ENCODE results near the gene LMOD3. TPM values are rescaled to one million over a fixed set of nuclear protein-coding genes. Genes with fewer than 3 reads are reported as not detected.

LMOD3 gene
- total and polyA plus RNA-seq, 7 experiments from 2014 or later = 0.05 TPM; not detected in 6

DNA sequence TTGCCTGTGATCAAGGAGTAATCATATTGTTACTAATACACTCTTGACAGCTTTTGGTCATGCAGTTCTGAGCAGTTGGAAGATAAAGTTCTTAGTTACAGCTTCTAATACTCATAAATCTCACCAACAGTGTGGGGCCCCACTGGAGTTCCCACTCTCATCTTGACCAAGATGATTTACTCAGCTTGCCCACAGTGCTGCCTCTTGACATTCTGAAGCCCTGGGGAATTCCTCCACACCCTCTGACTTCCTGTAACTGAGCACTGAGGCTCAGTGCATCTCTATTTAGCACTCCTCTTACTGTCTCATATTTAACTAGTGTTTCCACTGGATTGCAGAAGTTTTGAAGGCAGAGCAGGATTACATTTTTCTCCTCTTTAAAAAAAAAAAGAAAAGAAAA is 39.6 kb downstream of the LMOD3 start:
- no peaks in the 10 kb centered on the region for H3K27me3 ChIP-seq (ENCODE audit: control insufficient read depth in 2 of 2, insufficient read depth in 2 of 2, low read length in 2 of 2)
- Mint-ChIP-seq H3K9me3 (peaks cover 0 to 2% (median 0%) of the 10 kb centered on the region in 11 donors), H3K27me3 (no peaks in the 10 kb centered on the region), H3K27ac (peak overlapping the region; percentile 89 to 99 (median 97)), H3K4me1 (peaks cover 52 to 72% (median 62%) of the 10 kb centered on the region in 7 donors), H3K36me3 (peaks cover 0 to 28% (median 5%) of the 10 kb centered on the region in 5 donors), H3K4me3 (peak overlapping the region; percentile 55 to 98 (median 84))
- peaks cover 57 to 62% of the 10 kb centered on the region in 2 donors for H3K4me1 ChIP-seq (ENCODE audit: control insufficient read depth in 2 of 2, insufficient read depth in 2 of 2, low read length in 2 of 2)
- ChIA-PET POLR2A (interaction anchor here (0.9 to 10.9 kb wide), 7 partner anchors 11 to 1428 kb away, joined by 4 to 103 read pairs (median 7); partner anchors contain the start of genes EOGT and TMF1), CTCF (interaction anchor here (1.0 kb wide), 2 partner anchors 19 to 37 kb away, joined by 3 read pairs; no protein-coding TSS in a partner anchor)
- H3K4me3 ChIP-seq (ENCODE audit: low read length) = no peak overlapping the region
- intact Hi-C loops (cut with micrococcal nuclease) = loop anchor here in 1 of 2 donors (2.0 to 10.0 kb wide), 3 partner anchors 244 to 1982 kb away; partner anchors contain the start of gene SUCLG2
- peak overlapping the region; percentile 76 for H3K27ac ChIP-seq (ENCODE audit: low read depth, low read length)
- ATAC-seq (peak; percentile 58), DNase-seq (peak in 4 of 9 donors; percentile 30 to 73 (median 50))
- peaks cover 0 to 5% (median 0%) of the 10 kb centered on the region in 3 experiments for H3K36me3 ChIP-seq (ENCODE audit: control insufficient read depth in 2 of 3, insufficient read depth in 3 of 3, low read length in 3 of 3)
- H3K9me3 ChIP-seq (ENCODE audit: control insufficient read depth in 2 of 3, low read length in 3 of 3) = no peaks in the 10 kb centered on the region

GRCh38 chr3:69082361-69082760 is 40.0 kb downstream of the LMOD3 start:
- ChIA-PET POLR2A (interaction anchor here (0.9 to 10.9 kb wide), 5 partner anchors 11 to 1427 kb away, joined by 5 to 103 read pairs (median 7); partner anchors contain the start of genes EOGT and TMF1), CTCF (interaction anchor here (1.0 kb wide), 1 partner anchor 38 kb away, joined by 3 read pairs; no protein-coding TSS in a partner anchor)
- H3K4me3 Mint-ChIP-seq = peak overlapping the region in 8 of 10 donors; percentile 55 to 97 (median 84)
- Histone ChIP-seq H3K27ac (ENCODE audit: low read depth, low read length) (peak overlapping the region; percentile 76), H3K4me3 (ENCODE audit: low read length) (no peak overlapping the region), H3K9me3 (ENCODE audit: control insufficient read depth in 2 of 3, low read length in 3 of 3) (no peaks in the 10 kb centered on the region), H3K36me3 (ENCODE audit: control insufficient read depth in 2 of 3, insufficient read depth in 3 of 3, low read length in 3 of 3) (peaks cover 0 to 5% (median 0%) of the 10 kb centered on the region in 3 experiments), H3K4me1 (ENCODE audit: control insufficient read depth in 2 of 2, insufficient read depth in 2 of 2, low read length in 2 of 2) (peaks cover 61 to 65% of the 10 kb centered on the region in 2 donors), H3K27me3 (ENCODE audit: control insufficient read depth in 2 of 2, insufficient read depth in 2 of 2, low read length in 2 of 2) (no peaks in the 10 kb centered on the region)
- peaks cover 53 to 72% (median 67%) of the 10 kb centered on the region in 7 donors for H3K4me1 Mint-ChIP-seq
- intact Hi-C loops (cut with micrococcal nuclease) = loop anchor here in 1 of 2 donors (2.0 to 10.0 kb wide), 3 partner anchors 244 to 1982 kb away; partner anchors contain the start of gene SUCLG2
- peaks cover 0 to 29% (median 5%) of the 10 kb centered on the region in 5 donors for H3K36me3 Mint-ChIP-seq
- H3K27me3 Mint-ChIP-seq = no peaks in the 10 kb centered on the region
- DNase-seq (no peak), ATAC-seq (no peak)
- peaks cover 0 to 2% (median 0%) of the 10 kb centered on the region in 11 donors for H3K9me3 Mint-ChIP-seq
- H3K27ac Mint-ChIP-seq = peak overlapping the region; percentile 89 to 99 (median 97)

DNA sequence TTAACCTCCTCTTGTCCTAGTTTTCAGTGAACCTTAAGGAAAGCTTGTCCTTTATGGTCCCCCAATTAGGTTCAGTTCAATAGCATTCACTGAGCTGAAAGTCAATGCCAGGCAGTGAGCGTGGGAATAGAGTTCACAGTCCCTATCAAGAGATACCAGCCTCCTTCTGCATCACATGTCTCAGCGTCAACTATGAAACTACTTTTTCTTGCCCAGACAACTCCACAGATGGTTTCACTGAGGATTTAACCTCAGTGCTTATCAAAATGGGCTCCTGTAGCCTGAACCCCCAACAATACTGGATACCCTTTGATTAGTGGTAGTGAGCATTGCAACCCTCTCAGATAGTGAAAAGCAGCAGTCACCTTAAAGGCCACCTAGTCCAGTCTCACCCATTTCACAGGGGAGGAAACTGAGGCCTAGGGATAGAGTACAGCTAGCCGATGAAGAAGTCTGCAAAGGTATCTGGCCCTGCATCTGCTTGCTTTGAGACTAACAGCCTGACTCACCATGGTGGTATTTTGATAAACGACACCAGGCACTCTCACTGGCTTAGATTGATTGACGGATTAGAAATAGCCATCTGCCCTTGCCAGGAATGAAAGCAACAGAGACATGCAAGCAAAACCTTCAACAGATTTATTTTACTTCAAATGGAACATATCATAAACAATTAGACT is 40.7 kb downstream of the LMOD3 start:
- ChIA-PET POLR2A (interaction anchor here (0.6 to 10.9 kb wide), 6 partner anchors 12 to 168 kb away, joined by 3 to 103 read pairs (median 6); partner anchors contain the start of genes EOGT and TMF1), CTCF (interaction anchor here (1.0 kb wide), 1 partner anchor 8 kb away, joined by 3 read pairs; no protein-coding TSS in a partner anchor)
- DNase-seq (no peak), ATAC-seq (no peak)
- Histone ChIP-seq H3K36me3 (ENCODE audit: control insufficient read depth in 2 of 3, insufficient read depth in 3 of 3, low read length in 3 of 3) (peaks cover 0 to 5% (median 0%) of the 10 kb centered on the region in 3 experiments), H3K9me3 (ENCODE audit: control insufficient read depth in 2 of 3, low read length in 3 of 3) (no peaks in the 10 kb centered on the region), H3K27ac (ENCODE audit: low read depth, low read length) (peak overlapping the region; percentile 76), H3K4me1 (ENCODE audit: control insufficient read depth in 2 of 2, insufficient read depth in 2 of 2, low read length in 2 of 2) (peaks cover 59 to 66% of the 10 kb centered on the region in 2 donors), H3K27me3 (ENCODE audit: control insufficient read depth in 2 of 2, insufficient read depth in 2 of 2, low read length in 2 of 2) (no peaks in the 10 kb centered on the region), H3K4me3 (ENCODE audit: low read length) (no peak overlapping the region)
- Mint-ChIP-seq H3K9me3 (peaks cover 0 to 2% (median 0%) of the 10 kb centered on the region in 11 donors), H3K4me1 (peaks cover 58 to 74% (median 71%) of the 10 kb centered on the region in 7 donors), H3K36me3 (peaks cover 0 to 28% (median 5%) of the 10 kb centered on the region in 5 donors), H3K27me3 (no peaks in the 10 kb centered on the region), H3K4me3 (peak overlapping the region; percentile 11 to 95 (median 58)), H3K27ac (peak overlapping the region; percentile 89 to 99 (median 97))
- intact Hi-C loops (cut with micrococcal nuclease) = loop anchor here (2.0 to 10.0 kb wide), 4 partner anchors 13 to 1983 kb away; partner anchors contain the start of gene SUCLG2 (in 1 of the 2)

- peak; percentile 85 for ATAC-seq
- Histone ChIP-seq H3K4me3 (ENCODE audit: low read length) (peak within 1 kb of the TSS; percentile 65), H3K4me1 (ENCODE audit: control insufficient read depth in 2 of 2, insufficient read depth in 2 of 2, low read length in 2 of 2) (peaks cover 59 to 66% of the 10 kb centered on the region in 2 donors), H3K27ac (ENCODE audit: low read depth, low read length) (peak within 1 kb of the TSS; percentile 76), H3K9me3 (ENCODE audit: control insufficient read depth in 2 of 3, low read length in 3 of 3) (no peaks in the 10 kb centered on the region), H3K36me3 (ENCODE audit: control insufficient read depth in 2 of 3, insufficient read depth in 3 of 3, low read length in 3 of 3) (peaks cover 0 to 5% (median 5%) of the 10 kb centered on the region in 3 experiments), H3K27me3 (ENCODE audit: control insufficient read depth in 2 of 2, insufficient read depth in 2 of 2, low read length in 2 of 2) (no peaks in the 10 kb centered on the region)
- peaks cover 0 to 2% (median 0%) of the 10 kb centered on the region in 11 donors for H3K9me3 Mint-ChIP-seq
- CTCF ChIA-PET = interaction anchor here (1.0 kb wide), 1 partner anchor 9 kb away, joined by 3 read pairs; no protein-coding TSS in a partner anchor
- intact Hi-C loops (cut with micrococcal nuclease) = loop anchor here (1.0 to 10.0 kb wide), 6 partner anchors 10 to 1984 kb away; partner anchors contain the start of genes TMF1 (in 2 of the 2) and SUCLG2 (in 1 of the 2)
- peak within 1 kb of the TSS; percentile 81 to 93 (median 91) for H3K4me3 Mint-ChIP-seq
- POLR2A ChIA-PET = interaction anchor here (1.1 to 10.9 kb wide), 5 partner anchors 13 to 119 kb away, joined by 3 to 103 read pairs (median 5); partner anchors contain the start of genes EOGT and TMF1
- DNase-seq = peak; percentile 76 to 91 (median 86)
- H3K4me1 Mint-ChIP-seq = peaks cover 55 to 77% (median 73%) of the 10 kb centered on the region in 7 donors
- H3K36me3 Mint-ChIP-seq = peaks cover 0 to 20% (median 0%) of the 10 kb centered on the region in 5 donors
- H3K27me3 Mint-ChIP-seq = no peaks in the 10 kb centered on the region
- H3K27ac Mint-ChIP-seq = peak within 1 kb of the TSS; percentile 89 to 99 (median 97)
Observed at GRCh38 chr3:69080233-69080920, 42.0 kb downstream of the LMOD3 start, which contains the start of gene UBA3. Gene UBA3 (minus strand): TSS chr3:69080365. CDS start chr3:69080353, 12 bp downstream.

GRCh38 chr3:69079269-69080159 is 42.9 kb downstream of the LMOD3 start:
- peak overlapping the region; percentile 65 for H3K4me3 ChIP-seq (ENCODE audit: low read length)
- H3K27me3 ChIP-seq (ENCODE audit: control insufficient read depth in 2 of 2, insufficient read depth in 2 of 2, low read length in 2 of 2) = no peaks in the 10 kb centered on the region
- POLR2A ChIA-PET = interaction anchor here (1.2 to 10.9 kb wide), 5 partner anchors 14 to 27 kb away, joined by 3 to 103 read pairs (median 5); partner anchors contain the start of gene TMF1
- H3K4me1 ChIP-seq (ENCODE audit: control insufficient read depth in 2 of 2, insufficient read depth in 2 of 2, low read length in 2 of 2) = peaks cover 59 to 64% of the 10 kb centered on the region in 2 donors
- H3K4me1 Mint-ChIP-seq = peaks cover 54 to 74% (median 69%) of the 10 kb centered on the region in 7 donors
- H3K36me3 ChIP-seq (ENCODE audit: control insufficient read depth in 2 of 3, insufficient read depth in 3 of 3, low read length in 3 of 3) = peaks cover 0 to 5% (median 0%) of the 10 kb centered on the region in 3 experiments
- peak overlapping the region; percentile 81 to 93 (median 91) for H3K4me3 Mint-ChIP-seq
- peak overlapping the region; percentile 81 to 99 (median 88) for H3K27ac Mint-ChIP-seq
- peaks cover 0 to 18% (median 0%) of the 10 kb centered on the region in 5 donors for H3K36me3 Mint-ChIP-seq
- CTCF ChIA-PET = interaction anchor here (1.2 kb wide), 1 partner anchor 27 kb away, joined by 4 read pairs; the partner anchor contains the start of gene TMF1
- ATAC-seq (no peak), DNase-seq (peak in 2 of 9 donors; percentile 19 to 53)
- H3K9me3 Mint-ChIP-seq = no peaks in the 10 kb centered on the region
- no peaks in the 10 kb centered on the region for H3K27me3 Mint-ChIP-seq
- peak overlapping the region; percentile 76 for H3K27ac ChIP-seq (ENCODE audit: low read depth, low read length)
- H3K9me3 ChIP-seq (ENCODE audit: control insufficient read depth in 2 of 3, low read length in 3 of 3) = no peaks in the 10 kb centered on the region
- intact Hi-C loops (cut with micrococcal nuclease) = loop anchor here (1.0 to 10.0 kb wide), 7 partner anchors 9 to 1985 kb away; partner anchors contain the start of genes TMF1 (in 2 of the 2) and SUCLG2 (in 1 of the 2)
